ENCODE data around the gene MPIG6B.

Gene MPIG6B

DNA sequence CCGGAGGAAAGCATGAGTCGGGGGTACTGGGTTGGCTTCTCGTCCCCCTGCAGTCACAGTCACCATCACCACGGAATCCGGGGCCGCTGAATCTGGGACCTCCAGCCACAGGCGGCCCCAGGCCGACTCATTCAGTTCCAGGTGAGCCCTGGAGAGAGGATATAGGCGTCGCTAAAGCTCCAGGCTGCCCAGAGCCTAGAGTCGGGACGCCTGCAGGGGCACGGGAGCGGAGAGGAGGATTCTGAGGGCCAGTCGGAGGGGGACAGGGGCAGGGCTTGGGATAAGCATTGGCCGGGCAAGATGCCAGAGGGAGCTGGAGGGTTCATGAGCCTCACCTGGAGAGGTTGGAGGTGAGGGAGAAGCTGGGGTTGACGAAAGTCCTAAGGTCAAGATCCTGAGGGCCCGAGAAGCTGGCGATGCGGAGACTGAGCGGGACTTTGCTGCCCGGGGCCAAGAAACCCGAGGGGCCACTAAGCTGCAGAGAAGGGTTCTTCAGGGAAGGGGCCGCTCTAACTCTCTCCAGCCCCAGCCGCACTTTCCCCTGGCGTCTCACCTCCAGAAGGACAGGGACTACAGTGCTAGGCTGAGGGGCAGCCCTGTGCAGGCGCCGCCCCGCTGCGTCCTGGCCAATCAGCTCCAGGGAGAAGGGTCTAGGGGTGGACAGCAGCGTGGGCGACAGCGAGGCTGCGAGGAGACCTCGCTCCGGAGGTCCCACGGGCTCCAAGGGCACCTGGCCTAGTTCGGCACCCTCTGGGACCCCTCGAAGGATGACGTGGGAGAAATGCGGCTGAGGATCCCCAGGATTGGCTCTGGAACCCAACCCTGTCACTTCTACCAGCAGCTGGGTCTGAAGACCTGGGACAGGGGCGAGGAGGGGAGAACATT is 43.0 kb downstream of the MPIG6B start:
- TF ChIP-seq EZH2 (IDR thresholded peaks at IDR 0.05; ENCODE audit: borderline replicate concordance, low read length) = no peak
- TF ChIP-seq, protein P1, sequence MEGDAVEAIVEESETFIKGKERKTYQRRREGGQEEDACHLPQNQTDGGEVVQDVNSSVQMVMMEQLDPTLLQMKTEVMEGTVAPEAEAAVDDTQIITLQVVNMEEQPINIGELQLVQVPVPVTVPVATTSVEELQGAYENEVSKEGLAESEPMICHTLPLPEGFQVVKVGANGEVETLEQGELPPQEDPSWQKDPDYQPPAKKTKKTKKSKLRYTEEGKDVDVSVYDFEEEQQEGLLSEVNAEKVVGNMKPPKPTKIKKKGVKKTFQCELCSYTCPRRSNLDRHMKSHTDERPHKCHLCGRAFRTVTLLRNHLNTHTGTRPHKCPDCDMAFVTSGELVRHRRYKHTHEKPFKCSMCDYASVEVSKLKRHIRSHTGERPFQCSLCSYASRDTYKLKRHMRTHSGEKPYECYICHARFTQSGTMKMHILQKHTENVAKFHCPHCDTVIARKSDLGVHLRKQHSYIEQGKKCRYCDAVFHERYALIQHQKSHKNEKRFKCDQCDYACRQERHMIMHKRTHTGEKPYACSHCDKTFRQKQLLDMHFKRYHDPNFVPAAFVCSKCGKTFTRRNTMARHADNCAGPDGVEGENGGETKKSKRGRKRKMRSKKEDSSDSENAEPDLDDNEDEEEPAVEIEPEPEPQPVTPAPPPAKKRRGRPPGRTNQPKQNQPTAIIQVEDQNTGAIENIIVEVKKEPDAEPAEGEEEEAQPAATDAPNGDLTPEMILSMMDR (IDR thresholded peaks at IDR 0.05; ENCODE audit: low read length) = no peak
- no peaks in the 10 kb centered on the region for H3F3A ChIP-seq (ENCODE audit: insufficient read depth, low read length)
- H2AFZ ChIP-seq (ENCODE audit: low read length) = no peak overlapping the region
- H3K4me1 ChIP-seq (ENCODE audit: insufficient read depth, low read length, severe bottlenecking) = no peaks in the 10 kb centered on the region
- no peak overlapping the region for H3K4me2 ChIP-seq (ENCODE audit: low read length)
- no peak overlapping the region for H3K9ac ChIP-seq (ENCODE audit: low read length)
- no peaks in the 10 kb centered on the region for H3K79me2 ChIP-seq (ENCODE audit: insufficient read depth, low read length)
- no peaks in the 10 kb centered on the region for H3K9me3 ChIP-seq (ENCODE audit: low read length)
- H3K27ac ChIP-seq (ENCODE audit: low read depth, low read length, poor library complexity, severe bottlenecking) = no peak overlapping the region
- no peaks in the 10 kb centered on the region for H3K9me2 ChIP-seq (ENCODE audit: low read depth, low read length)
- peaks cover 36% of the 10 kb centered on the region for H3K36me3 ChIP-seq (ENCODE audit: insufficient read depth, low read length)
- no peaks in the 10 kb centered on the region for H3K27me3 ChIP-seq (ENCODE audit: insufficient read depth, low read length)
- no peak overlapping the region for H3K4me3 ChIP-seq (ENCODE audit: low read depth, low read length, poor library complexity, severe bottlenecking)
- no peaks in the 10 kb centered on the region for H4K20me1 ChIP-seq (ENCODE audit: insufficient read depth, low read length)

DNA sequence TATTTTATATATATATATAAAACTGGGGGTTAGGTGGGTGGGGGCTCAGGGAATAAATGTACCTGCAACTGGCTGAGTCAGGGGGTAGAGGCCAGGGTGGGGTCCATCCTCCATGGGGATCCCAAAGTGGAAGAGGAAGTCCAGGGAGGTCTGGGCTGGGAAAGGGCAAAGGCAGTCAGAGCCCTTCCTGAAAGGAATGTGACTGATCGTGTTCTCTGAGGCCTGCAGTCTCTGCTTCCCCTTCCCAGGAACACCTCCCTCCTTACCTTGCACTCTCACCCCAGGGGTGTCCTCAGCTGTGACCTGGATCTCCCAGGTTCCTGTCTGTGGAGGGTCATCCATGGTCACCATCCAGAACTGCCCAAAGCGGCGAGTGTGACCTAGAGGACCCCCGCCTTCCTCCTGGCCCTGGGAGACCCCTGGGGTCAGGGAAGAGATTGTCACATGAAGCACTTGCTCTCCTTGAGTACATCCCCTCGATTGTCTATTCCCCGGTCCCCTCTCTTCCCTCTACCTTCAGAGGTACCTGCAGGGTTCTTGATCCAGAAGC is 44.0 kb downstream of the MPIG6B start:
- no peak overlapping the region for H3K4me3 ChIP-seq (ENCODE audit: low read depth, low read length, poor library complexity, severe bottlenecking)
- no peak for TF ChIP-seq EZH2 (IDR thresholded peaks at IDR 0.05; ENCODE audit: borderline replicate concordance, low read length)
- TF ChIP-seq, protein P1 (IDR thresholded peaks at IDR 0.05; ENCODE audit: low read length) = no peak
- H3K36me3 ChIP-seq (ENCODE audit: insufficient read depth, low read length) = peaks cover 26% of the 10 kb centered on the region

DNA sequence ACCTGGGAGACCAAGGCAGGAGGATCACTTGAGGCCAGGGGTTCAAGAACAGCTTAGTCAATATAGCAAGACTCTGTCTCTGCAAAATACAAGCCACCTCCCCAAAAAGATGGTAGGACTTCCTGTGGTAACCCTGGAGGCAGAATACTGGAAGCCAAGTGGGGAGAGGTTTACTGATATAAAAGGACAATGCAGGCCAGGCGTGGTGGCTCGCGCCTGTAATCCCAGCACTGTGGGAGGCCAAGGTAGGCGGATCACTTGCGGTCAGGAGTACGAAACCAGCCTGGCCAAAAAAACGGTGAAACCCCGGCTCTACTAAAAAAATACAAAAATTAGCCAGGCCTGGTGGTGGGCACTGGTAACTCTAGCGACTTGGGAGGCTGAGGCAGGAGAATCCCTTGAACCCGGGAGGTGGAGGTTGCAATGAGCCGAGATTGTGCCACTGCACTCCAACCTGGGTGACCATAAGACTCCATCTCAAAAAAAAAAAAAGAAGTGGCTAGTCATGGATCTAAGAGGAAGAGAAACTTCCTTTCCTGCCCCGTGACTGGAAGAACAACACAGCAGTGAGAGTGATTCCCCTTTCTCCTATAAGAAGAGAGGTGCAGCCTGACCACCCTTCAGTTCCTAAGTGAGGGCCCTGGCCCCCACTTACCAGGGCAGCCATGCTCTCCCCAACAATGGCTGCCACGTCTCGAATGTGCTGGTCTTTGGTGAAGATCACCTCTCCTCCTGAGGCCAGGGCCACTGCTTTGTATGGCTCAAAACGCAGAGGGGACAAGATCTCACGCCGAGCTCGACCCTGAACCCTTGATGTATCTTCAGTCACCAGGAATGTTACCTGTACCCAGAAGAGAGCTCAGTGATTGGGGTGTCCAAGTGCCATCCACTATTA is 45.4 kb downstream of the MPIG6B start:
- TF ChIP-seq, protein P1 (IDR thresholded peaks at IDR 0.05; ENCODE audit: low read length) = no peak
- no peak for TF ChIP-seq EZH2 (IDR thresholded peaks at IDR 0.05; ENCODE audit: borderline replicate concordance, low read length)
- H3F3A ChIP-seq (ENCODE audit: insufficient read depth, low read length) = no peaks in the 10 kb centered on the region

More for the DNA sequence above, 44.0 kb downstream of the MPIG6B start:
- H3F3A ChIP-seq (ENCODE audit: insufficient read depth, low read length) = no peaks in the 10 kb centered on the region
- no peaks in the 10 kb centered on the region for H3K4me1 ChIP-seq (ENCODE audit: insufficient read depth, low read length, severe bottlenecking)
- no peak overlapping the region for H3K27ac ChIP-seq (ENCODE audit: low read depth, low read length, poor library complexity, severe bottlenecking)
- no peaks in the 10 kb centered on the region for H3K9me2 ChIP-seq (ENCODE audit: low read depth, low read length)
- no peak overlapping the region for H2AFZ ChIP-seq (ENCODE audit: low read length)
- H3K27me3 ChIP-seq (ENCODE audit: insufficient read depth, low read length) = no peaks in the 10 kb centered on the region
- H3K9ac ChIP-seq (ENCODE audit: low read length) = no peak overlapping the region
- no peaks in the 10 kb centered on the region for H3K79me2 ChIP-seq (ENCODE audit: insufficient read depth, low read length)
- no peak overlapping the region for H3K4me2 ChIP-seq (ENCODE audit: low read length)
- no peaks in the 10 kb centered on the region for H4K20me1 ChIP-seq (ENCODE audit: insufficient read depth, low read length)
- no peaks in the 10 kb centered on the region for H3K9me3 ChIP-seq (ENCODE audit: low read length)

More for the DNA sequence above, 45.4 kb downstream of the MPIG6B start:
- Histone ChIP-seq H3K36me3 (ENCODE audit: insufficient read depth, low read length) (peaks cover 12% of the 10 kb centered on the region; the same call in 1 of the 2 replicates), H3K9ac (ENCODE audit: low read length) (no peak overlapping the region), H3K4me1 (ENCODE audit: insufficient read depth, low read length, severe bottlenecking) (no peaks in the 10 kb centered on the region), H3K27me3 (ENCODE audit: insufficient read depth, low read length) (no peaks in the 10 kb centered on the region), H3K79me2 (ENCODE audit: insufficient read depth, low read length) (no peaks in the 10 kb centered on the region), H3K4me3 (ENCODE audit: low read depth, low read length, poor library complexity, severe bottlenecking) (no peak overlapping the region), H3K9me2 (ENCODE audit: low read depth, low read length) (no peaks in the 10 kb centered on the region), H4K20me1 (ENCODE audit: insufficient read depth, low read length) (no peaks in the 10 kb centered on the region), H3K9me3 (ENCODE audit: low read length) (no peaks in the 10 kb centered on the region), H2AFZ (ENCODE audit: low read length) (no peak overlapping the region), H3K27ac (ENCODE audit: low read depth, low read length, poor library complexity, severe bottlenecking) (no peak overlapping the region), H3K4me2 (ENCODE audit: low read length) (no peak overlapping the region)
